Natural killer cell (primary cell): Measurements from ENCODE around the gene LRP5. TPM values are rescaled to one million over a fixed set of nuclear protein-coding genes. Genes with fewer than 3 reads are reported as not detected.
A peak's percentile ranks its signal among the peaks of the same experiment; 100 is the strongest.

Experiments used
- ATAC-seq, 3 donors: fragments of 150-1000 bp in 2 of 3; fragments of 200-7000 bp in 1 of 3; cut with Tn5 transposase; 1 replicate in 1 of 3; 2 replicates in 2 of 3; pipeline ENCODE4 v1.10.0; 2021; ENCODE audit warnings: mild to moderate bottlenecking in 2 of 3, moderate library complexity in 2 of 3
- DNase-seq, 2 donors: peaks; one replicate each; pipeline versions ENCODE4 v3.0.0 to v3.0.0-alpha.2; 2013 to 2021; ENCODE audit warnings: mixed read lengths in 1 of 2
- H3K27ac ChIP-seq: one replicate; pipeline ENCODE4 v1.5.1; 2013; ENCODE audit warnings: mild to moderate bottlenecking, low read length
- H3K27me3 ChIP-seq: one replicate; pipeline ENCODE4 v1.6.1; 2013; ENCODE audit warnings: low read length; ENCODE audit not compliant: control insufficient read depth, insufficient read depth
- H3K36me3 ChIP-seq: one replicate; pipeline ENCODE4 v1.6.1; 2013; ENCODE audit warnings: low read length; ENCODE audit not compliant: control insufficient read depth, insufficient read depth
- H3K4me1 ChIP-seq: one replicate; pipeline ENCODE4 v1.6.1; 2013; ENCODE audit warnings: low read length; ENCODE audit not compliant: control insufficient read depth, insufficient read depth
- H3K4me3 ChIP-seq: one replicate; pipeline ENCODE4 v1.5.1; 2013; ENCODE audit warnings: low read length
- H3K9me3 ChIP-seq: one replicate; pipeline ENCODE4 v1.6.1; 2013; ENCODE audit warnings: low read length; ENCODE audit not compliant: control insufficient read depth, insufficient read depth
- H3K27ac Mint-ChIP-seq, 2 donors: one replicate each; pipeline ENCODE4 v1.8.0; 2022; ENCODE audit warnings: mild to moderate bottlenecking in 2 of 2, mixed read lengths in 2 of 2, moderate library complexity in 1 of 2
- H3K27me3 Mint-ChIP-seq, 2 donors: one replicate each; pipeline ENCODE4 v1.8.0; 2022; ENCODE audit warnings: low read depth in 2 of 2, mixed read lengths in 2 of 2
- H3K36me3 Mint-ChIP-seq: one replicate; pipeline ENCODE4 v1.8.0; 2022; ENCODE audit warnings: mixed read lengths
- H3K4me1 Mint-ChIP-seq, 2 donors: one replicate each; pipeline ENCODE4 v1.8.0; 2022; ENCODE audit warnings: mixed read lengths in 2 of 2
- H3K4me3 Mint-ChIP-seq: one replicate; pipeline ENCODE4 v1.8.0; 2022; ENCODE audit warnings: mild to moderate bottlenecking, moderate library complexity, mixed read lengths
- H3K9me3 Mint-ChIP-seq, 2 donors: one replicate each; pipeline ENCODE4 v1.8.0; 2022; ENCODE audit warnings: mixed read lengths in 2 of 2
- WGBS: methylation state at CpG from one replicate; pipeline ENCODE4 v1.1.7; 2013; ENCODE audit warnings: missing lambda C conversion rate; ENCODE audit not compliant: insufficient coverage; 5-methylcytosine and 5-hydroxymethylcytosine counted together
- intact Hi-C: fragments of 100-400 bp; cut with micrococcal nuclease; formaldehyde crosslinking; loops from one replicate; pipeline ENCODE4 v1.14.2; 2022
- total RNA-seq, 4 donors: library from RNA; stranded (reverse); fragments of 120-200 nt in 1 of 4; gene quantifications; one replicate each; pipeline versions ENCODE4 v1.2.3 to v1.2.4, GENCODE V29; 2013 to 2022
- TF ChIP-seq, protein P1 (sequence below): fragments of 200-600 bp; IDR thresholded peaks from one replicate; pipeline ENCODE4 v1.8.0; 2022; ENCODE audit warnings: antibody characterized with exemption

The LRP5 gene
- total RNA-seq, 3 donors from 2014 or later (not counting 1 experiment from before 2014, with no cell fraction given) = 0.36 to 1.3 (median 0.89) TPM

DNA sequence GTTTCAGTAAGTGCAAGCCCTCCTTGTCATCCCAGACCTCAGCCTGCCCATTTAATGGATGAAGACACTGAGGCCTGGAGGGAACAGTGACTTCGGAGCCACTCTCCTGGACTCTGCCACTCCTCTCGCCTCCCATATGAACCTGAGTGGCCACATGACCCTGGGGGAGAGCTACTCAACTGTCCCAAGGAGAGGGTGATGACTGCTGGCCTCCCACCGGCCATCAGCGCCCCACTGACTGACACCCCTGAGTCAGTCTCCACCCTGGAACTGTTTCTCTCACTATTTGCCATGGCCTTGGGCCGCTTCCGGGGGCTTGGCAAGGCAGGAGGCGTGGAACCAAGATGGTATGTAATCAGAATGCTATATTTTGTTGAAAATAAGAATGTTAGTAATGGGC lies 17.1 kb downstream of the LRP5 start:
- Mint-ChIP-seq H3K27ac (no peak overlapping the region), H3K4me3 (no peak overlapping the region), H3K27me3 (peaks cover 0 to 2% of the 10 kb centered on the region in 2 donors), H3K36me3 (no peaks in the 10 kb centered on the region), H3K4me1 (peaks cover 9 to 18% of the 10 kb centered on the region in 2 donors), H3K9me3 (no peaks in the 10 kb centered on the region)
- H3K4me3 ChIP-seq = no peak overlapping the region
- TF ChIP-seq, protein P1, sequence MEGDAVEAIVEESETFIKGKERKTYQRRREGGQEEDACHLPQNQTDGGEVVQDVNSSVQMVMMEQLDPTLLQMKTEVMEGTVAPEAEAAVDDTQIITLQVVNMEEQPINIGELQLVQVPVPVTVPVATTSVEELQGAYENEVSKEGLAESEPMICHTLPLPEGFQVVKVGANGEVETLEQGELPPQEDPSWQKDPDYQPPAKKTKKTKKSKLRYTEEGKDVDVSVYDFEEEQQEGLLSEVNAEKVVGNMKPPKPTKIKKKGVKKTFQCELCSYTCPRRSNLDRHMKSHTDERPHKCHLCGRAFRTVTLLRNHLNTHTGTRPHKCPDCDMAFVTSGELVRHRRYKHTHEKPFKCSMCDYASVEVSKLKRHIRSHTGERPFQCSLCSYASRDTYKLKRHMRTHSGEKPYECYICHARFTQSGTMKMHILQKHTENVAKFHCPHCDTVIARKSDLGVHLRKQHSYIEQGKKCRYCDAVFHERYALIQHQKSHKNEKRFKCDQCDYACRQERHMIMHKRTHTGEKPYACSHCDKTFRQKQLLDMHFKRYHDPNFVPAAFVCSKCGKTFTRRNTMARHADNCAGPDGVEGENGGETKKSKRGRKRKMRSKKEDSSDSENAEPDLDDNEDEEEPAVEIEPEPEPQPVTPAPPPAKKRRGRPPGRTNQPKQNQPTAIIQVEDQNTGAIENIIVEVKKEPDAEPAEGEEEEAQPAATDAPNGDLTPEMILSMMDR = no peak
- ATAC-seq (no peak), DNase-seq (no peak)
- peaks cover 32% of the 10 kb centered on the region for H3K4me1 ChIP-seq
- 86% methylated on average over 7 of the region's 7 CpGs for WGBS
- no peaks in the 10 kb centered on the region for H3K36me3 ChIP-seq
- intact Hi-C loops = no loop called here
- no peaks in the 10 kb centered on the region for H3K27me3 ChIP-seq
- H3K9me3 ChIP-seq = no peaks in the 10 kb centered on the region
- H3K27ac ChIP-seq = no peak overlapping the region

DNA sequence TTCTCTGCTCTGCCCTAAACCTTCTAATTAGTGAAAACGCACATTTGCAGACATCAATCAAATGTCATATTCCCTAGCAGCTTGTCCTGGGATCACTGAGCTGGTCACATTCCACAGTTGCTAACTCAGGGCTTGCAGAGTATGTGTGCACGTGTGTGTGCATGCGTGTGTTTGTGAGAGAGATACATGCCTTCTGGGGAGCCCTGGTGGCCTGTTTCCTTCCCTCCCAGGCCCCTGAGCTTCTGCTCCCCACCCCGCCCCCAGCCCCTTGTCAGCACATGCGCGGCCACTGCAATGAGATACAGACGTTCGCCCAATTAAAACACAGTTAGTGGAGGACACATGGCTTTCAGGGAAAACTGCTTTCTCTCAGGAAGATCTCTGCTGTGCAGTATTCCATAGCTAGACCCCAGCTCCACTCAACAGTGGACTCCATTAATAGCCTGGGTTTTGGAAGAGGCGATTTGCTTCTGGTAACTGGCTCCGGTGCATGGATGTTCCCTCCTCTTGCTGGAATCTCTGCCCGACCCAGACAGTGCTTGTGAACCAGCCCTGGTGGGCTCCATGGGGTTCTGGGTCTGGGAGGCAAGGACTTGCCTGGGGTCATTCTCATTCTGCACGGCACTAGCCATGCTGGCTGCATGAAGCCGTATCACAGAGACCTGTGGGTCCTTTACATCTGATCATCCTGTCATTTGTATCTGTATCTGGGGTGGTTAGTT lies 17.7 kb downstream of the LRP5 start:
- DNase-seq (no peak), ATAC-seq (no peak)
- Mint-ChIP-seq H3K4me1 (peaks cover 9 to 18% of the 10 kb centered on the region in 2 donors), H3K4me3 (no peak overlapping the region), H3K9me3 (no peaks in the 10 kb centered on the region), H3K27ac (no peak overlapping the region), H3K36me3 (no peaks in the 10 kb centered on the region), H3K27me3 (peaks cover 0 to 2% of the 10 kb centered on the region in 2 donors)
- Histone ChIP-seq H3K27me3 (no peaks in the 10 kb centered on the region), H3K4me1 (peaks cover 32% of the 10 kb centered on the region), H3K9me3 (no peaks in the 10 kb centered on the region), H3K27ac (no peak overlapping the region), H3K4me3 (no peak overlapping the region), H3K36me3 (no peaks in the 10 kb centered on the region)
- TF ChIP-seq, protein P1 = no peak
- WGBS = 95% methylated on average over 13 of the region's 13 CpGs
- intact Hi-C loops = no loop called here

DNA sequence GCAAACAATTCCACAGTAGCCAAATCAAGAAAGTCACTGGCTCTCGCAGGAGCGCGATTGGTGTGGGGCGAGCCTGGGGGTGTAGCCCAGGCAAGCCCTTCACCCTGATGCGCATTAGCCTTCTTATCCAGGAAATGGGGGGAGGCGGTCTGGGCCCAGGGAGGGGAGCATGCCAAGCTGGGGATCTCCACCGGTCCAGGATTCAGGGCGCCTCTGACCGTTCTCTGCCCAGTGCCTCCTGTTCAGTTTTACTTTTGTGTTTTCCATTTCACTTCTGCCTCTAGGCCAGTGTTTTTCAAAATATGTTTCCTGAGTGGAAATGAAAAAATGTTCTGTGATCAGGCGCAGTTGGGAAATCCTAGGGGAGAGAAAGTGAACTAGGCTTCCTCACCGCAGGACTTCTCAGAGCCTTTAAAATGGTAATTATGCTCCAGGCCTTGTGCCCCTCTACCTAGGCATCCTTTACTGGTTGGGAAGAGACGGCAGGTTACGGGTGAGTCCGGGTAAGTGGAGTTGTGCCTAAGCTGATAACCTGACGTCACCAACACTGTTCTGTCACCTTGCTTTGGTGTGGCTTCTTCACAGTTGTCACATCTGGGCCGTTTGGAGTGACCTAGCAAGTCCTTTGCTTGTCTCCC lies 18.4 kb downstream of the LRP5 start:
- peaks cover 0 to 2% of the 10 kb centered on the region in 2 donors for H3K27me3 Mint-ChIP-seq
- H3K27ac ChIP-seq = no peak overlapping the region
- H3K4me1 Mint-ChIP-seq = peaks cover 13 to 23% of the 10 kb centered on the region in 2 donors
- H3K36me3 Mint-ChIP-seq = no peaks in the 10 kb centered on the region
- intact Hi-C loops = no loop called here
- no peaks in the 10 kb centered on the region for H3K36me3 ChIP-seq
- H3K27ac Mint-ChIP-seq = no peak overlapping the region
- 78% methylated on average over 16 of the region's 16 CpGs for WGBS
- TF ChIP-seq, protein P1 = no peak
- H3K9me3 ChIP-seq = no peaks in the 10 kb centered on the region
- H3K4me3 ChIP-seq = no peak overlapping the region
- H3K9me3 Mint-ChIP-seq = no peaks in the 10 kb centered on the region
- peak in 1 of 2 donors; percentile 36 for DNase-seq
- H3K4me1 ChIP-seq = peaks cover 38% of the 10 kb centered on the region
- no peak overlapping the region for H3K4me3 Mint-ChIP-seq
- no peaks in the 10 kb centered on the region for H3K27me3 ChIP-seq
- ATAC-seq = no peak
